NCI-H187 treated with DMSO at 0.1 percent for 48 hours (cell line): ENCODE results near the gene ATXN7L1.
A peak's percentile ranks its signal among the peaks of the same experiment; 100 is the strongest.
"Not testable (repeated sequence)": the region's sequence is repeated elsewhere in the genome, so short reads cannot be mapped to it uniquely, and the experiment has no call there.

Experiments
- DNase-seq: peaks from one replicate; lab custom pipeline; 2025; lab: John Stamatoyannopoulos, UW

Gene ATXN7L1

DNA sequence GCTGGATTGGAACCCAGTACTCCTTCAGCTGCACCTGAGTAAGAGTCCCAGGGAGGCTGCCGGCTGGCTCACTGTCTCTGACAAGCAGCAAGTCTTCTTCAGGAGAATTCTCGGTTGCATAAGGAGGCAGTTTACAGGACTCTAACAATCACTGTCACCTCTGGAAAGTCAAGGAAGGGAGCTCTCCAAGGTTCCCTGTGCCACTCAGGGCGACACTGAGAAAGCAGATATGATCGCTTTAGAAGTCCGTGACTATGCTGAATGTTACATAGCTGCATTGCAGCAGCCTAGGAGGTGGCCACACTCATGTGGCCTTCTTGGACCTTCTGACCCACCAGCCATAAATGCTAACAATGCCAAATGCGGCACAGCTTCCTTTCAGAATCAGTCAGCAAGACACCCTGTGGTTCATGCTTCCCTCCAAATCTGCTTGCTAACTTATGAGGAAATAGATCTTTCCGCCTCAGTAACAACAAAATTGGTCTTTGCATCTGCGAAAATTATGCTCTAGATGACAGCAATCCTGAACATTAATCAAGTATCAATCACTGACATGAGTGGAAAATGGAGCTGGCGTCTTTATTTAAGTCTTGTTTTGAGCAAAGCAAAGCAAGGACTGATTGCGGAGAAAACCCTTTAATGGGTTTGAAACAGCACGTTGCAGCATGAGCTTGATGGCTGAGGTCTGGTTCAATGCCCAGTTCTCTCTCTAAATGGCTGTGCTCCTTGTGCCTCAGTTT is 132.9 kb downstream of the ATXN7L1 start:
- DNase-seq: no peak

DNA sequence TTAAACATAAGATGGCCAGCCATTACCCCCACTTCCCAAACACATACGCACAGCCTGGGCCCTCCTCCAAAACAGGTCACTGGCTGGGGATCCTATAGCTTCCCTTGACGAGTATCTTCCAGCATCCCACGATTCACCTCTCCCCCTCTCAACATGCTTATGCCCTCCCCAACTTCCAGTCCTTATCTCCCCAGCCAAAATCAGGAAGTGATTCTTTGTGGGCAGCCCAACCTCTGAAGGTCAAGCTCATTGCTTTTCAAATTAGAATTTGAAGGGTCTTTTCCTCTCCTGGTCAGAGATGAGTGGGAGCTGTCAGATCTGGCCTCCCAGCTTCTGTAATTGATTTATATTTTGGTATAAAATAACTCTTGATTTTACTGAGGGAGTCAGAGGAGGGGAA is 133.6 kb downstream of the ATXN7L1 start:
- DNase-seq: no peak

GRCh38 chr7:105741982-105742381 is 134.4 kb downstream of the ATXN7L1 start:
- DNase-seq: no peak

DNA sequence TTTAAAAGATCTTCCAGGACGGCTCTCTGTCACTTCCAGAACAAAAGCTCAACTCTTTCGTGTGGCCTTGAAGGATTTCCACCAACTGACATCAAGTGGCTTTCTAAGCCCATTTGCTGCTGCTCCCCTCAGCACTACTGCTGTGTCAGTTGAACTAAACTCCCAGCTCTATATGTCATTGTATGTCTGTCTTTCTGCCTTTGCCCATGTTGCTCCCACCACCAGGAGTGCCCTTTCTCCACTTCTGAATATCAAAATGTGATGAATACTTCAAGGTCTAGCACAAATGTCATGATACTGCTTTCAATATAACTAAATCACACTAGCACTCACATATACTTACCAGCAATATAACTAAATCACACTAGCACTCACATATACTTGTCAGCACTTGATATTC is 138.3 kb downstream of the ATXN7L1 start:
- DNase-seq: no peak

- no peak for DNase-seq
Observed at GRCh38 chr7:105734233-105734632, 142.2 kb downstream of the ATXN7L1 start.

- DNase-seq: no peak
Observed at GRCh38 chr7:105731042-105731441, 145.4 kb downstream of the ATXN7L1 start.

DNA sequence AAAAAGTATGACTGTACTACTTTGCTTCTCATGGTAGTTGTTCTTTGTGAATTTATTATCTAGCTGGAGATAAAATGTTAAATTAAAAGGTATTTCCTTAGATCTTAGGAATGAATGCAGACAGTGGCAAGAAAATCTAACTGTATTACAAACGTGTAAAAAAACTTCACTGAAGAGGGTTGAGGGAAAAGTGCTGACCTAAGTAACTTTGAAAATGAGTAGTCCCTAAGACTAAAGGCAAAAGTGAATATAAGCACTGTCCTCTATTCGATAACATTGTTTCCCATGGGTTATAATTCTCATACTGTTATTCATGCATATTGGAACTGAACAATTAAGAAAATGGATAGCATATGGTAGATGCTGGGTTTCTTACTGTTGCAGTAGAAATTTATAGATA is 148.4 kb downstream of the ATXN7L1 start:
- DNase-seq: no peak

DNA sequence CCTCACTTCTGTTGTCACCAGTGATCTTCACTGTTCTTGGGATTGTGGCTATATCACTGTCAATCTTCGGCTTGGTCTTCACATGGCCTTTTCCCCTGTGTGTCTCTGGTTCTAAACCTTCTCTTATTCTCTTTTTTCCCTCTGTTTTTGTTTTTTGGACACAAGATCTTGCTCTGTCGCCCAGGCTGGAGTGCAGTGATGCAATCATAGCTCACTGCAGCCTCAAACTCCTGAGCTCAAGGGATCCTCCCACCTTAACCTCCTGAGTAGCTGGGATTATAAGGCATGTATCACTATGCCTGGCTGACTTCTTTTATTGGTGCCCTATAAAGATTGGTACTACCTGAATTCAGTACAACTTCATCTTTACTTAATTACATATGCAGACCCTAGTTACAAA is 151.7 kb downstream of the ATXN7L1 start:
- DNase-seq: no peak

GRCh38 chr7:105723572-105723971 is 152.8 kb downstream of the ATXN7L1 start:
- DNase-seq: peak; percentile 33

- DNase-seq: no peak
Observed at GRCh38 chr7:105721571-105722104, 154.8 kb downstream of the ATXN7L1 start.

GRCh38 chr7:105719919-105720318 is 156.5 kb downstream of the ATXN7L1 start:
- no peak for DNase-seq

- DNase-seq: no peak
Observed at GRCh38 chr7:105719395-105719794, 157.0 kb downstream of the ATXN7L1 start.

GRCh38 chr7:105718511-105718925 is 157.9 kb downstream of the ATXN7L1 start:
- DNase-seq: no peak

- no peak for DNase-seq
Observed at GRCh38 chr7:105715528-105715927, 160.9 kb downstream of the ATXN7L1 start.

- DNase-seq: no peak
Observed at GRCh38 chr7:105713488-105714465, 162.6 kb downstream of the ATXN7L1 start.

DNA sequence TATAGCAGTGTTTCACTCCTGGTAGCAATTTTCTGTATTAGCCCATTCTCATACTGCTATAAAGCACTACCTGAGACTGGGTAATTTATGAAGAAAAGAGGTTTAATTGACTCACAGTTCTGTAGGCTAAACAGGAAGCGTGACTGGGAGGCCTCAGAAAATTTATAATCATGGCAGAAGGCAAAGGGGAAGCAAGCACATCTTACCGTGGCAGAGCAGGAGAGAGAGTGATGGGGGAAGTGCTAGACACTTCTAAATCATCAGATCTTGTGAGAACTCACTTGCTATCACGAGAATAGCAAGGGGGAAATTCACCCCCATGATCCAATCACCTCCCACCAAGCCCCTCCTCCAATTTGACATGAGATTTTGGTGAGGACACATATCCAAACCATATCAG is 163.5 kb downstream of the ATXN7L1 start:
- no peak for DNase-seq

GRCh38 chr7:105711726-105712402 is 164.5 kb downstream of the ATXN7L1 start:
- DNase-seq: no peak

- not testable (repeated sequence) for DNase-seq
Observed at GRCh38 chr7:105710720-105711119, 165.7 kb downstream of the ATXN7L1 start.

DNA sequence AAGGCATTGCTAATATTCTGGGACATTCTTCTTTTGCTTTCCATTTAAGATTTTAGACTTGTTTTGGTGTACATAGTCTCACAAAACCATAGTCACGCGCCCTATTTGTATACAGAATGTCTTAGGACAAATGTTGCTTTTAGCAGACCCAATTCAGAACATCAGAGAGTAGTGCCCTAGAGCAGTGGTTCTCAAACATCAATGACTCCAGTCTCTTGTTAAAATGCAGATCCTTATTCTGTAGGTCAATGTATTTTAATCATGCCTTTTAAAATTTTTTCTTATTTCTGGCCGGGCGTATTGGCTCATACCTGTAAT is 167.7 kb downstream of the ATXN7L1 start:
- DNase-seq: no peak

GRCh38 chr7:105707967-105708762 is 168.2 kb downstream of the ATXN7L1 start:
- no peak for DNase-seq

GRCh38 chr7:105707381-105707780 is 169.0 kb downstream of the ATXN7L1 start:
- no peak for DNase-seq

DNA sequence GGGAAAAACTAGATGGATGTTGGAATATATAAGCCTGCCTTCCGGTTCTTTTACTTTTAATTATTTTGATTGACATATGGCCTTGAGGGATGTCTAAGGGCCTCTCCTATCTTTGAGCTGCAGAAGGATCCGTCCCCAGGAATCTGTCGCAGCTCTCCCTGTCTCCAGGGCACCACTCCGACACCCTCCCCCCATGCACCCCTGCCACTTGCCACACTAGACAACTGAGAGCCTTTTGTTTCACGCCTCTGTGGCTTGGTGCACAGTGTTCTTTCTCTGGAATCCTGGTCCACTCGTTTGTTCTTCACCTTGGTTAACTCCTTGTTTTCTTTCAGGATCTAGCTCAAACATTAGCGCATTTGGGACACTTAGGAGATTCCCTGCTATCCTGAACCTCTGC is 171.0 kb downstream of the ATXN7L1 start:
- DNase-seq: no peak
